IMR-90 (cell line): ENCODE measurements around the gene GJC2. TPM values are rescaled to one million over a fixed set of nuclear protein-coding genes. Genes with fewer than 3 reads are reported as not detected.

Source experiments
- ATAC-seq: fragments of 200-7000 bp; cut with Tn5 transposase; 2 replicates; pipeline ENCODE4 v1.9.1; 2020; ENCODE audit warnings: low read depth, mild to moderate bottlenecking, moderate library complexity
- BruUV-seq: library from RNA; stranded (reverse); fragments of 400-500 nt; replicated peaks from 2 replicates; lab custom pipeline; 2021; lab: Mats Ljungman, UMichigan
- CTCF ChIA-PET: fragments of 300-600 bp; formaldehyde crosslinking; extraction: SDS; loops from one replicate; lab custom pipeline; 2021; ENCODE audit warnings: antibody characterized with exemption; lab: Yijun Ruan, JAX
- POLR2A ChIA-PET: fragments of 300-600 bp; sonication (Branson Sonifier 250); formaldehyde crosslinking; loops from one replicate; lab custom pipeline; 2022; ENCODE audit warnings: antibody characterized with exemption; ENCODE audit not compliant: unreplicated experiment; lab: Charles Lee
- DNase-seq: peaks from one replicate; pipeline ENCODE4 v3.0.0; 2013
- H2AFZ ChIP-seq: replicated peaks from 2 replicates; pipeline ENCODE3; 2013; ENCODE audit warnings: low read length, mild to moderate bottlenecking; ENCODE audit not compliant: poor library complexity
- H2AK5ac ChIP-seq: 2 replicates; pipeline ENCODE4 v1.6.1; 2013; ENCODE audit warnings: low read depth, low read length, inconsistent platforms
- H2AK9ac ChIP-seq: replicated peaks from 2 replicates; pipeline ENCODE3; 2013; ENCODE audit warnings: mild to moderate bottlenecking, low read depth, low read length, moderate library complexity; ENCODE audit not compliant: poor library complexity
- H2BK120ac ChIP-seq: 2 replicates; pipeline ENCODE4 v1.6.1; 2013; ENCODE audit warnings: low read depth, low read length, inconsistent platforms
- H2BK15ac ChIP-seq: 3 replicates; pipeline ENCODE4 v1.6.1; 2013; ENCODE audit warnings: low read depth, low read length, inconsistent platforms
- H2BK20ac ChIP-seq: 2 replicates; pipeline ENCODE4 v1.6.1; 2013; ENCODE audit warnings: low read depth, mild to moderate bottlenecking, inconsistent platforms, low read length, moderate library complexity
- H2BK5ac ChIP-seq: 2 replicates; pipeline ENCODE4 v1.6.1; 2013; ENCODE audit warnings: mild to moderate bottlenecking, low read depth, low read length, inconsistent platforms; ENCODE audit not compliant: poor library complexity, severe bottlenecking
- H3K14ac ChIP-seq: replicated peaks from 2 replicates; pipeline ENCODE4 v1.6.1; 2013; ENCODE audit warnings: low read depth, low read length, inconsistent platforms
- H3K18ac ChIP-seq: 2 replicates; pipeline ENCODE4 v1.6.1; 2013; ENCODE audit warnings: low read depth, low read length, control low read depth
- H3K23ac ChIP-seq: 2 replicates; pipeline ENCODE4 v1.6.1; 2013; ENCODE audit warnings: low read depth, low read length, inconsistent platforms
- H3K27ac ChIP-seq: 2 replicates; pipeline ENCODE4 v1.5.1; 2013; ENCODE audit warnings: mild to moderate bottlenecking, control low read depth, low read length; ENCODE audit not compliant: insufficient read depth
- H3K27me3 ChIP-seq: 2 replicates; pipeline ENCODE4 v1.6.1; 2013; ENCODE audit warnings: low read length; ENCODE audit not compliant: control insufficient read depth, insufficient read depth
- H3K36me3 ChIP-seq: 2 replicates; pipeline ENCODE4 v1.6.1; 2013; ENCODE audit warnings: low read length, mixed read lengths; ENCODE audit not compliant: control insufficient read depth, insufficient read depth
- H3K4ac ChIP-seq: 2 replicates; pipeline ENCODE4 v1.6.1; 2013; ENCODE audit warnings: low read depth, low read length, inconsistent platforms
- H3K4me1 ChIP-seq: 2 replicates; pipeline ENCODE4 v1.6.1; 2013; ENCODE audit warnings: low read length, mixed read lengths; ENCODE audit not compliant: control insufficient read depth, insufficient read depth
- H3K4me2 ChIP-seq: 2 replicates; pipeline ENCODE4 v1.6.1; 2013; ENCODE audit warnings: low read depth, mild to moderate bottlenecking, control low read depth, low read length, moderate library complexity
- H3K4me3 ChIP-seq: 2 replicates; pipeline ENCODE4 v1.5.1; 2013; ENCODE audit warnings: low read depth, mild to moderate bottlenecking, control low read depth, low read length, moderate library complexity; ENCODE audit not compliant: insufficient read depth
- H3K56ac ChIP-seq: 2 replicates; pipeline ENCODE4 v1.6.1; 2013; ENCODE audit warnings: low read length, inconsistent platforms; ENCODE audit not compliant: insufficient read depth; ENCODE audit errors: extremely low read depth
- H3K79me1 ChIP-seq, 2 experiments: 2 replicates each; pipeline ENCODE4 v1.6.1; 2013; ENCODE audit warnings: low read length in 2 of 2, inconsistent platforms in 1 of 2, low read depth in 1 of 2
- H3K9ac ChIP-seq: 2 replicates; pipeline ENCODE4 v1.6.1; 2013; ENCODE audit warnings: low read depth, low read length, control low read depth
- H3K9me1 ChIP-seq: 2 replicates; pipeline ENCODE4 v1.6.1; 2013; ENCODE audit warnings: low read length, inconsistent platforms; ENCODE audit not compliant: insufficient read depth
- H3K9me3 ChIP-seq: 2 replicates; pipeline ENCODE4 v1.6.1; 2013; ENCODE audit warnings: low read length; ENCODE audit not compliant: control insufficient read depth, insufficient read depth
- H4K20me1 ChIP-seq: 2 replicates; pipeline ENCODE4 v1.6.1; 2013; ENCODE audit warnings: low read length, inconsistent platforms; ENCODE audit not compliant: insufficient read depth
- H4K5ac ChIP-seq: 2 replicates; pipeline ENCODE4 v1.6.1; 2013; ENCODE audit warnings: mild to moderate bottlenecking, low read depth, low read length, control low read depth
- H4K8ac ChIP-seq, 2 experiments: 2 replicates each; pipeline ENCODE4 v1.6.1; 2013; ENCODE audit warnings: low read depth in 2 of 2, low read length in 2 of 2, control low read depth in 1 of 2, inconsistent platforms in 1 of 2
- H4K91ac ChIP-seq: 2 replicates; pipeline ENCODE4 v1.6.1; 2013; ENCODE audit warnings: low read depth, low read length, inconsistent platforms; ENCODE audit not compliant: insufficient read depth
- CEBPB ChIP-seq: IDR thresholded peaks from 2 replicates; pipeline ENCODE4 v1.6.1; 2012; ENCODE audit warnings: low read depth, low read length, improper control_type of control experiment
- NFE2L2 ChIP-seq: fragments of 150-350 bp; IDR thresholded peaks from 2 replicates; pipeline ENCODE4 v1.6.1; 2016; ENCODE audit warnings: low read depth, mild to moderate bottlenecking, low read length
- RFX5 ChIP-seq: IDR thresholded peaks from 2 replicates; pipeline ENCODE4 v1.8.0; 2012; ENCODE audit warnings: low read depth, mild to moderate bottlenecking, low read length, moderate library complexity
- SMC3 ChIP-seq: fragments of 150-350 bp; IDR thresholded peaks from 2 replicates; pipeline ENCODE4 v1.6.1; 2016; ENCODE audit warnings: low read depth, mild to moderate bottlenecking, antibody characterized with exemption, low read length, moderate library complexity
- WGBS, 2 experiments: methylation state at CpG; one replicate each; pipeline versions ENCODE4 v1.1.5 to v1.1.7; 2013; ENCODE audit warnings: missing lambda C conversion rate in 2 of 2; ENCODE audit not compliant: insufficient read length in 1 of 2; ENCODE audit errors: extremely low coverage in 2 of 2; 5-methylcytosine and 5-hydroxymethylcytosine counted together
- dilution Hi-C: fragments of 300-500 bp; cut with HindIII; formaldehyde crosslinking; loops from one replicate; pipeline ENCODE4 v1.14.3; 2018; ENCODE audit warnings: low sequenced_read_pairs; ENCODE audit not compliant: unreplicated experiment
- in situ Hi-C: fragments of 300-500 bp; cut with MboI; formaldehyde crosslinking; loops from 3 replicates; pipeline ENCODE4 v1.14.3; 2019; ENCODE audit warnings: low sequenced_read_pairs, inconsistent platforms, mixed read lengths
- intact Hi-C: fragments of 100-400 bp; cut with micrococcal nuclease; formaldehyde crosslinking; loops from 2 replicates; pipeline ENCODE4 v1.10.0; 2022
- polyA plus RNA-seq, 3 experiments: library from polyadenylated mRNA; depleted of rRNA; stranded (reverse); fragments of >200 nt; gene quantifications; 2 replicates each; pipeline ENCODE4 v1.2.3, GENCODE V29; 2012; ENCODE audit warnings: low replicate concordance in 1 of 3
- total RNA-seq: library from RNA; depleted of rRNA; stranded (reverse); fragments of >200 nt; gene quantifications from 2 replicates; pipeline ENCODE4 v1.2.3, GENCODE V29; 2012
- TF ChIP-seq, protein P1 (sequence below): conservative IDR thresholded peaks from 2 replicates; pipeline ENCODE4 v1.5.1; 2012; ENCODE audit warnings: mild to moderate bottlenecking, low read depth, low read length, improper control_type of control experiment

Gene GJC2
- total and polyA plus RNA-seq, 2 of the 4 experiments (the other 2 are of a cell fraction): 1.1 to 1.7 TPM

- in situ Hi-C loops: no loop called here
- DNase-seq (no peak), ATAC-seq (no peak)
- no peak overlapping the region for H3K18ac ChIP-seq
- no peak for TF ChIP-seq RFX5
- 0 out of 2 replicates have a peak, but pooled peaks have one; percentile 40 for TF ChIP-seq CEBPB
- TF ChIP-seq NFE2L2: no peak
- TF ChIP-seq SMC3: no peak
- TF ChIP-seq, protein P1, sequence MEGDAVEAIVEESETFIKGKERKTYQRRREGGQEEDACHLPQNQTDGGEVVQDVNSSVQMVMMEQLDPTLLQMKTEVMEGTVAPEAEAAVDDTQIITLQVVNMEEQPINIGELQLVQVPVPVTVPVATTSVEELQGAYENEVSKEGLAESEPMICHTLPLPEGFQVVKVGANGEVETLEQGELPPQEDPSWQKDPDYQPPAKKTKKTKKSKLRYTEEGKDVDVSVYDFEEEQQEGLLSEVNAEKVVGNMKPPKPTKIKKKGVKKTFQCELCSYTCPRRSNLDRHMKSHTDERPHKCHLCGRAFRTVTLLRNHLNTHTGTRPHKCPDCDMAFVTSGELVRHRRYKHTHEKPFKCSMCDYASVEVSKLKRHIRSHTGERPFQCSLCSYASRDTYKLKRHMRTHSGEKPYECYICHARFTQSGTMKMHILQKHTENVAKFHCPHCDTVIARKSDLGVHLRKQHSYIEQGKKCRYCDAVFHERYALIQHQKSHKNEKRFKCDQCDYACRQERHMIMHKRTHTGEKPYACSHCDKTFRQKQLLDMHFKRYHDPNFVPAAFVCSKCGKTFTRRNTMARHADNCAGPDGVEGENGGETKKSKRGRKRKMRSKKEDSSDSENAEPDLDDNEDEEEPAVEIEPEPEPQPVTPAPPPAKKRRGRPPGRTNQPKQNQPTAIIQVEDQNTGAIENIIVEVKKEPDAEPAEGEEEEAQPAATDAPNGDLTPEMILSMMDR: no peak
- no peak overlapping the region for H3K4ac ChIP-seq
- H3K27me3 ChIP-seq: peaks cover 20% of the 10 kb centered on the region
- no peak overlapping the region for H3K4me2 ChIP-seq
- H2BK15ac ChIP-seq: no peak overlapping the region
- no peak overlapping the region for H2BK20ac ChIP-seq
- no peak overlapping the region for H2AK5ac ChIP-seq
- no peak overlapping the region for H3K23ac ChIP-seq
- no peak overlapping the region for H2BK120ac ChIP-seq
- H3K56ac ChIP-seq: no peak overlapping the region
- dilution Hi-C loops: no loop called here
- no peaks in the 10 kb centered on the region for H3K9me3 ChIP-seq
- H4K8ac ChIP-seq: no peak overlapping the region
- H4K91ac ChIP-seq: no peak overlapping the region
- H3K9ac ChIP-seq: no peak overlapping the region
- H3K79me1 ChIP-seq: no peaks in the 10 kb centered on the region
- H3K9me1 ChIP-seq: no peaks in the 10 kb centered on the region
- H2AK9ac ChIP-seq: no peak overlapping the region
- no peak overlapping the region for H2AFZ ChIP-seq
- H2BK5ac ChIP-seq: no peak overlapping the region
- H3K14ac ChIP-seq: no peak overlapping the region
- BruUV-seq: no TSS peak
- no peaks in the 10 kb centered on the region for H3K36me3 ChIP-seq
- WGBS, 2 experiments: no CpG with 5 or more reads among the region's 1 CpG
- H4K20me1 ChIP-seq: no peaks in the 10 kb centered on the region
- POLR2A ChIA-PET: no interaction called here
- H3K27ac ChIP-seq: no peak overlapping the region
- peaks cover 2% of the 10 kb centered on the region; the same call in 1 of the 2 replicates for H3K4me1 ChIP-seq
- CTCF ChIA-PET: interaction anchor here (1.0 kb wide), 1 partner anchor 8 kb away, joined by 3 read pairs; no protein-coding TSS in a partner anchor
- no peak overlapping the region for H4K5ac ChIP-seq
- H3K4me3 ChIP-seq: no peak overlapping the region
- intact Hi-C loops: no loop called here
Observed at GRCh38 chr1:228122921-228123441, 26.7 kb upstream of the GJC2 start.
